HEK293 (cell line): Measurements from ENCODE around the gene PTPRO.

ENCODE experiments used
- CTCF ChIP-seq: fragments of 450-650 bp; formaldehyde crosslinking; IDR thresholded peaks from 2 replicates; pipeline ENCODE4 v1.5.1; 2016; ENCODE audit warnings: missing biosample characterization, missing genetic modification characterization
- PBX3 ChIP-seq: sonication (generic); formaldehyde crosslinking; IDR thresholded peaks from 2 replicates; pipeline ENCODE4 v1.8.1; 2022; ENCODE audit warnings: mild to moderate bottlenecking, moderate library complexity, missing genetic modification reagents
- PRDM1 ChIP-seq: fragments of 450-650 bp; formaldehyde crosslinking; IDR thresholded peaks from 2 replicates; pipeline ENCODE4; 2016; ENCODE audit warnings: missing biosample characterization, missing genetic modification characterization
- REST ChIP-seq: fragments of 450-650 bp; formaldehyde crosslinking; IDR thresholded peaks from 2 replicates; pipeline ENCODE4 v1.5.1; 2016; ENCODE audit warnings: missing biosample characterization, missing genetic modification characterization
- ZNF148 ChIP-seq: fragments of 450-650 bp; formaldehyde crosslinking; IDR thresholded peaks from 2 replicates; pipeline ENCODE4 v1.5.0; 2017; ENCODE audit warnings: missing biosample characterization, missing genetic modification characterization, borderline replicate concordance
- ZNF274 ChIP-seq, 2 experiments: fragments of 200-500 bp in 1 of 2; fragments of 450-650 bp in 1 of 2; sonication (Bioruptor generic) in 1 of 2; formaldehyde crosslinking in 1 of 2; IDR thresholded peaks; 2 replicates each; pipeline versions ENCODE4 v1.5.1 to v1.6.1; 2014 to 2016; ENCODE audit warnings: borderline replicate concordance in 1 of 2, inconsistent platforms in 1 of 2, low read length in 1 of 2, missing biosample characterization in 1 of 2, missing genetic modification characterization in 1 of 2
- ZNF302 ChIP-seq: fragments of 450-650 bp; formaldehyde crosslinking; IDR thresholded peaks from 2 replicates; pipeline ENCODE4 v1.5.1; 2016; ENCODE audit warnings: missing biosample characterization, missing genetic modification characterization, low read depth
- ZNF501 ChIP-seq: fragments of 450-650 bp; formaldehyde crosslinking; IDR thresholded peaks from 2 replicates; pipeline ENCODE4 v1.5.1; 2016; ENCODE audit warnings: missing biosample characterization, missing genetic modification characterization
- ZNF629 ChIP-seq: fragments of 450-650 bp; formaldehyde crosslinking; IDR thresholded peaks from 2 replicates; pipeline ENCODE4 v1.5.1; 2017; ENCODE audit warnings: missing biosample characterization, missing genetic modification characterization
- TF ChIP-seq, protein P1 (sequence below): fragments of 450-650 bp; formaldehyde crosslinking; IDR thresholded peaks from 2 replicates; pipeline ENCODE4; 2016; ENCODE audit warnings: missing biosample characterization, missing genetic modification characterization
- TF ChIP-seq, protein P2 (sequence below): fragments of 450-650 bp; formaldehyde crosslinking; IDR thresholded peaks from 2 replicates; pipeline ENCODE4 v1.5.1; 2016; ENCODE audit warnings: missing biosample characterization, missing genetic modification characterization, low read depth

- TF ChIP-seq CTCF (tag by site-specific recombination) (no peak), ZNF629 (tag by site-specific recombination) (no peak), PRDM1 (tag by site-specific recombination) (no peak), REST (tag by site-specific recombination) (no peak), ZNF302 (tag by site-specific recombination) (no peak), ZNF501 (tag by site-specific recombination) (no peak), ZNF148 (tag by site-specific recombination) (no peak), ZNF274 (IDR thresholded peaks at IDR 0.05; ENCODE audit: low read length) (no peak), ZNF274 (tag by site-specific recombination; IDR thresholded peaks at IDR 0.05; ENCODE audit: borderline replicate concordance) (no peak), PBX3 (CRISPR knock-in tag) (no peak)
- TF ChIP-seq, protein P1, sequence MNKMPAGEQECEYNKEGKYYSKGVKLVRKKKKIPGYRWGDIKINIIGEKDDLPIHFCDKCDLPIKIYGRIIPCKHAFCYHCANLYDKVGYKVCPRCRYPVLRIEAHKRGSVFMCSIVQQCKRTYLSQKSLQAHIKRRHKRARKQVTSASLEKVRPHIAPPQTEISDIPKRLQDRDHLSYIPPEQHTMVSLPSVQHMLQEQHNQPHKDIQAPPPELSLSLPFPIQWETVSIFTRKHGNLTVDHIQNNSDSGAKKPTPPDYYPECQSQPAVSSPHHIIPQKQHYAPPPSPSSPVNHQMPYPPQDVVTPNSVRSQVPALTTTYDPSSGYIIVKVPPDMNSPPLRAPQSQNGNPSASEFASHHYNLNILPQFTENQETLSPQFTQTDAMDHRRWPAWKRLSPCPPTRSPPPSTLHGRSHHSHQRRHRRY (tag by site-specific recombination): no peak
- TF ChIP-seq, protein P2, sequence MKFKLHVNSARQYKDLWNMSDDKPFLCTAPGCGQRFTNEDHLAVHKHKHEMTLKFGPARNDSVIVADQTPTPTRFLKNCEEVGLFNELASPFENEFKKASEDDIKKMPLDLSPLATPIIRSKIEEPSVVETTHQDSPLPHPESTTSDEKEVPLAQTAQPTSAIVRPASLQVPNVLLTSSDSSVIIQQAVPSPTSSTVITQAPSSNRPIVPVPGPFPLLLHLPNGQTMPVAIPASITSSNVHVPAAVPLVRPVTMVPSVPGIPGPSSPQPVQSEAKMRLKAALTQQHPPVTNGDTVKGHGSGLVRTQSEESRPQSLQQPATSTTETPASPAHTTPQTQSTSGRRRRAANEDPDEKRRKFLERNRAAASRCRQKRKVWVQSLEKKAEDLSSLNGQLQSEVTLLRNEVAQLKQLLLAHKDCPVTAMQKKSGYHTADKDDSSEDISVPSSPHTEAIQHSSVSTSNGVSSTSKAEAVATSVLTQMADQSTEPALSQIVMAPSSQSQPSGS (tag by site-specific recombination): no peak
Observed at GRCh38 chr12:15589328-15590032, 267.2 kb downstream of the PTPRO start.
